Activated CD8-positive, alpha-beta memory T cell treated with anti-CD3 and anti-CD28 coated beads for 48 hours (primary cell): ENCODE measurements around the gene MXD4.
"Not testable (repeated sequence)": the region's sequence is repeated elsewhere in the genome, so short reads cannot be mapped to it uniquely, and the experiment has no call there.

Source experiments
- DNase-seq, 3 experiments: peaks; one replicate each; pipeline ENCODE4 v3.0.0-alpha.2; 2020; ENCODE audit warnings: low read depth in 2 of 3, low spot score in 2 of 3

The MXD4 gene

DNA sequence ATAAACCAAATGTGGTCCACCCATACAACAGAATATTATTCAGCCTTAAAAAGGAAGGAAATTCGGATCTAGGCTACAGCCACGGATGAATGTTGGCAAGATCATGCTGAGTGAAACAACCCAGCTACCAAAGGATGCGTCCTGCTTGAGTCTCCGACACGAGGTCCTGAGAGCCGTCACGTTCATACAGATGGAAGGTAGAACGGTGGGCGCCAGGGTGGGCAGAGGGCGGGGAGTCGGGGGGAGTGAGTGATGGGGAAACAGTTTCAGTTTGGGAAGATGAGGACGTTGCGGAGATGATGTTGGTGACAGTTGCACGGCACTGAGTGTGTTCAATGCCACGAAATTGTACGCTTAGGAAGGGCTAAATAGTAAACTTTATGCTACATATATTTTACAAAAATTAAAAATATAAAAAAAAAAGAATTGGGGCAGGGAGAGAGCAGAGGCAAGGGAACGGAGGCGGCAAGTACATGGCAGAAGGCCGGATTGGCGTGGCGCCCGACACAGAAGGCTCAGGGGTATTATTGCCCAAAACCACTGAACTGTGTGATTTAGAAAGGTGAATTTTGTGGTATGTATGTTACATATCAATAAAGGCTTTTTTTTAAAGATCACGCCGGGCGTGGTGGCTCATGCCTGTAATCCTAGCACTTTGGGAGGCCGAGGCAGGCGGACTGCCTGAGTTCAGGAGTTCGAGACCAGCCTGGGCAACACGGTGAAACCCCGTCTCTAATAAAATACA, 14.8 kb upstream of the MXD4 start:
- DNase-seq, result no peak

GRCh38 chr4:2275546-2276251, 13.8 kb upstream of the MXD4 start:
- no peak for DNase-seq

GRCh38 chr4:2275044-2275397, 13.1 kb upstream of the MXD4 start:
- not testable (repeated sequence) for DNase-seq

DNA sequence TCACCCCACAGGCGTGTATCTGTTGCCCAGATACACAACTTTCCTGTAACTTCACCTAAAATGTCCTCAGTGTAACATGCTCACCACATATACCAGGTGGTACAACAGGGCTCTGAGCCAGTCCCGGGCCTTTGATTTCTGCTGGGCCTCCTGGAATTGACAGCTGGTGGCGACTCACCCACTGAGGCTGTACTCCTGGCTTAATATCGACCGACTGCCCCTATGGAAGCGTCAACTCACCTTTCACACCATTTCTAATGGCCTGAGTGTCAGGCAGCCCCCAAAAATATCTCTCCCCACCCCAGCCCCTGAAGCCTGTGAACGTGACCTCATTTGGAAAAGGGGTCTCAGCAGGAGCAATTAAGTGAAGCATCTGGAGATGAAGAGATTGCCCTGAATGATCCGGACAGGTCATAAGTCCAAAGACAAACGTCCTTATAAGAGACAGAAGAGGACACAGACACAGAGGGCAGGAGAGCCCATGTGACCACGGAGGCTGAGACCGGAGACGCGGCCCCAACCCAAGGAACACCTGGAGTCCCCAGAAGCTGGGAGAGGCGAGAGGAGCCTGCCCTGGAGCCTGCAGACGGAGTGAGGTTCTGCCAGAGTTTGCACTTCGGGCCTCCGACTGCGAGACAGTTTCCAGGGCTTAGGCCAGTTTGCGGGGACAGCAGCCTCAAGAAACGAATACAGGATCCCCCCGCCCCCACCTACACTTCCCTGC, 12.6 kb upstream of the MXD4 start:
- DNase-seq, result no peak

DNA sequence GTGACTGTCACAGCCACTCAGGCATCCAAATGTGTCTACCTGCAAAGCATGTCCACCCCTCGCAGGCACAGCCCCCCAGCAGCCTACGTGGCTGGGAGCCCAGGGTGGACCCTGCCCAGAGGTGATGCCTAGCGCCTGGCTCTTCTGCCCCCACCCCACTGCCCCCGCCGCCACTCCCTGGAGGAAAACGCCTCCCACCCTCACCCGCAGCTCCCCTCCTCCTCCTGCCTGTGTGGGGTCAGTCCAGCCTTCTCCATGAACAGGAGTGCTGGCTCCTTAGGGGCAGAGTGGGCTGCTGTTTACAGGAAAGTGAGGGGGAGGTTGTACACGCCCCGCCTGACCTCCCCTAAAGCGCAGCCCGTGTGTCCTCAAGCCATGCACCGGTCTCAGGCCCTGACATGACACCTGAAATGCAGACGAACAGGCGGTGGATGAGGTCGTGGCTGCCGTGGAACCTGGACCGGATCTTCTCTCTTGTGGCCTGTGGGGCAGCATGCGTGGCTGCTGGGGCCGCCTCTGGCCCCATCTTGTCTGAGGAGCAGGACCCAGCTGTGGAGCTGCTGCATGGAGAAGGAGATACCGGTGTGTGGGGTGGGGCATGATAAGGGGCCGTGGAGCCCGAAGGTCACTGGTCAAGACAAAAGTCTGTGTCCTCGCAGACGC, 11.9 kb upstream of the MXD4 start:
- no peak for DNase-seq

- DNase-seq, result no peak
Observed at GRCh38 chr4:2273221-2273620, 11.3 kb upstream of the MXD4 start.

GRCh38 chr4:2272828-2273120, 10.9 kb upstream of the MXD4 start:
- no peak for DNase-seq

DNA sequence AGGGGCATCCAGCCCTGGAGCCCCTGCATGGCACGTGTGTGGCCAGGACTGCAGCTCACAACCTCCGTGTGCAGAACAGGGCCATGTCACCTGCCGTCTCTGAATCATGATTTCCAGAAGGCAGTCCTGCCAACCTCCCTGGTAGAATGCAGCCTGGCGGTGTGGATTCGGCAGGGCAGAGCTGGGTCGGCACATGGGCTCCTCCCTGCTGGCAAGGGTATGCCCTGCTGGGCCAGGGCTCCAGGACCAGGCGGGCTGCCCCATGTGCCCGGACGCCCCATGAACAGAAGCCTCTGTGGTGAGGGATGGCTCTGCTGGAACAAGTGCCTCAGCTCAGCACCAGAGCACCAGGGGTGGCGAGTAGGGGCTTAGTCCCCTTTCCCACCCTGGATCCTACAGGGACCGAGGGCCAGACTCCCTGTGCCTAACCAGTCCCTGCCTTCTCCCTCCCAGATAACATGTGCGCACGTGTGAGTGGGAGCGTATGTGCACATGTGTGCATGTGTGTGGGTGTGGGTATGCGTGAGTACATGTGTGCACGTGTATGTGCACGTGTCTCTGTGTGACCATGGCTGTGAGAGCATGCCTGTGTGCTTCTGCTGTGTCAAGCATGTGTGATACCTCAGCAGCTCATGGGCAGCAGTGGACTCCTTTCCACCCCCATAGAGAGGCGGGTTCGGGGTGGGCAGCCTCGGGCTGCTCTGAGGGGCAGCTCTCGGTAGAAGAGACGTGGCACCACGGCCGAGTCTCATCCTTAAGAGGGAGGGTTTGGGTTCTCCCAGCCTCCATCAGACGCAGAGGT, 10.3 kb upstream of the MXD4 start:
- DNase-seq, result no peak

GRCh38 chr4:2271279-2272025, 9.5 kb upstream of the MXD4 start:
- DNase-seq, result no peak

DNA sequence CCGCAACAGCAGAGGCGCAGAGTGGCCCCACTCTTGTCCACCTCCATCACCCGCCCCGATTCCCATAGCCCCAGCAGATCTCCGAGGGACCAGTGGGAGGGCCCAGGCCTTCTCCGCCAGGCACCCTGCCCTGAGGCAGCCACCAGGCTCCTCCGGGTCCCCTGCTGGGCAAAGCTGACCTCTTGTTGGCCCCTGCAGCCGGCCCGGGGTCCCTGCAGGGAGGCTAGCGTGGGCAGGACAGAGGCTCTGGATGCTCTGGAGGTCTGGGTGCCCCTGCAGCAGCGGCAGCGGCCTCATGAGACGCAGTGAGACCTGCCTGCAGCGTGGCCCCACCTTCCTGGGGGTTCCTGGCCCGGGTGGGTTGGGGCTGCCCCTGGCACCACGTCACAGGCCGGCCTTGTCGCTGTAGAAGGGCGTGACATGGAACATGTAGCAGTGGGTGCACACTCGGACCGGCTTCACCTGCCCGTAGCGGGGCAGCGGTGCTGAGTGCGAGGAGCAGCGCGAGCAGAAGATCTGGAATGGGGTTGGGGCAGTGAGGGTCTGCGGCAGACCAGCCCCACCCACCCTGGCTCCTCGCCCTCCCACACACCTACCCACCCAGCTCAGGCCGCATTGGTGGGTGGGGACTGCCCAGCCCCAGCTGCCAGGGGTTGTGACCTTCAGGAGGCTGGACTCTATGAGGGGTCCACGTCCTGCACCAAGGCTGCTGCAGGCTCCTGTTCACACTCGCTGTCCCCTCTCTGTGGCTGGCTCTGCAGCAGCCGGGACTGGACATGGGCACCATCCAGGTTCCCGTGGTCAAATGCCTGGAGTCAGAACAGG, 8.6 kb upstream of the MXD4 start:
- DNase-seq, result no peak

DNA sequence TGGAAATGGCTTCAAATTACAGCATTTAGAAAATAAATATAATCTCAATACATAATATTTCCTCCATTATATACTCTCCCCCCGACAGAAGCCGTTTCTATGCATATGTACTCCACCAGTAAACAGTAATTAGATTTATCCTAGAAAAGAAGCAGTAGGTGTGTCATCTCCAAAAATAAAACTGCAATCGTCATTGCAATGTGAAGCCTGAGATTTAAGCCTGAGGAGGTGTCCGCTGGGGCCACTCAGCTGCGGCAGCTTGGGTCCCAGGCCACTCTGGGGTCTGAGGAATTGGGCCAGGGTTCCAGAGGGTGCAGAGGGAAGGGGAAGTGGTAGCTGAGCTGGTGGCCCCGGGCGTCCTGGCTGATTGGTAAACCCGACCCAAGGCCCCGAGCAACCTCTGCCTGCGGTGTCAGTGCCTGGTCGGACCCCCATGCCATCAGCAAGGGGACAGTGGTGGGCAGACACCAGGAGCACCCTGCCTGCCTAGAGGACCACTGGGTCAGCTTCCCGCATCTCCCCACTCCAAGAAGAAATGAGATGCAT, 7.8 kb upstream of the MXD4 start:
- DNase-seq, result no peak

- DNase-seq, result no peak
Observed at GRCh38 chr4:2269206-2269531, 7.3 kb upstream of the MXD4 start.

GRCh38 chr4:2268357-2269205, 6.7 kb upstream of the MXD4 start:
- no peak for DNase-seq

DNA sequence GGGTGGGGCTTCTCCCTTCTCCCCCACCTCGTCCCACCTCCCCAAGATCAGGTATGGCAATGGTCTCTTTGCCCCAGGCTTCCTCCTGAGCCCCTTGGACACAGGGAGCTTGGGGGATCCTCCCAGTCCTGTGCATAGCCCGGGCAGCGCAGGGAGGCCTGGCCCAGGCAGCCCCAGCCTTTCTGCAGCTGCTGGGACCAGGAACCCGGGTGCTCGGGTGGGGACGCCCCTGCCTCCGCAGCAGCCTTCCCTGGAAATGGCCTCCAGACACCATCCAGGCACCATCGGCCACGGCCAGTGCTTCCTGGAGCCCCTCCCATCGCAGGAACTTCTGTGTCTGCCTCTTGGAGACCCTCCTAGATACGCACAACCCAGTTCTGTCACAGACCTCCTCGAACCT, 5.9 kb upstream of the MXD4 start:
- no peak for DNase-seq

DNA sequence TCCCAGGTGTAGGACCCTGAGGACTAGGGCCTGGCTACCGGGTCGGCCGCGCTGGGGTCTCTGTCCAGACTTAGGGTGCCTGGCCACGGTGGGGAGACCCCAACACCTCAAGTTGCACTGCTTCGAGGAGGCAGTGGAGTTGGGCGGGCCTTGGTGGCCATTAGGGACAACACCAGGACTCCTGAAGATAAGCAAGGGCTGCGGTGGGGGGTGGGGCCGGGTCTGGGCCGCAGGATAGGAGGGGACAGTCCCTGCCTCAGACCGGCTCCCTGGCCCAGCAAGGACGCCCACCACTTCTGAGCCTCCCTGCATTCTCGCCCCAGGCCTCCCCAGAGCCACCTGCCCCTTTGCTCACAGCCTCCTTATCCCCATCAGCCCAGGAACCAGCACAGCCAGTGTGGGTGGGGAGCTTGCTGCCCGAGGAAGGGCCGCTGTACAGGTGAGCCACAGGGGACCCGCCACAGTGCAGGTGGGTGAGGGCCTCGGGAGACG, 5.5 kb upstream of the MXD4 start:
- DNase-seq, result no peak

GRCh38 chr4:2266821-2267220, 4.9 kb upstream of the MXD4 start:
- no peak for DNase-seq

- DNase-seq, result no peak
Observed at GRCh38 chr4:2266181-2266580, 4.3 kb upstream of the MXD4 start.
